ENCODE data around the gene SCARF2.

DNA sequence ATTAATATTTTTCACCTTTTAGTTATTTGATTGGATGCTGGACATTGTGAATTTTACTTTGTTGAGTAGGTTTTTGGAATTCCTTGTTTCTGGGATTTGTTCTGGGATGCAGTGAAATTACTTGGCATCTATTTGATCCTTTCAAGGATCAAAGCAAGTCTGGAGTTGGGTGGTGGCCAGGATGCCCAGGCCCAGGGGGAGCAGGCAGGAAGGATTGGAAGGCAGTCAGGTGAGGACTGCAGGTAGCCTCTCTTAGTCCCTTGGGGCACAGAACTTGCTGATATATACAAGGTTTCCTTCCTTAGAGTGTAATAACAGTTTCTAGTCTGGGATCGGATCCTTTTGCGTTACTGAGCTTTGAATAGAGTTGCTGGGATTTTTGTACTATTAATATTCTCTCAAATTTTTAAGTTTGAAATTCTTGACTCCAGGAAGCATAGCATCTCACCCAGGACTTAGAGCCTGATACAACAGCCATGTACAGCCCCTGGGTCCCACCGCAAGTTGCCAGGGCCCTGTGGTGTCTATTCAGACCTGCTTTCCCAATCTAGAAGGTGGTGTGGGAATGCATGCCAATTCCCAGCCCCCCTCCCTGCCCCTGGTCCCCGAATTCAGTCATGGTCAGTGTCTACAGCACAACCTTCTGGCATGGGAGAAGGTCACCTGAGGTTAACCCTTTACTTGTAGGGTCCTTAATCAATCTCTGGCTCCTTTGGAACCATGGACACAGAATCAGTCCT, 37.6 kb downstream of the SCARF2 start:
- TF ChIP-seq, protein P1, sequence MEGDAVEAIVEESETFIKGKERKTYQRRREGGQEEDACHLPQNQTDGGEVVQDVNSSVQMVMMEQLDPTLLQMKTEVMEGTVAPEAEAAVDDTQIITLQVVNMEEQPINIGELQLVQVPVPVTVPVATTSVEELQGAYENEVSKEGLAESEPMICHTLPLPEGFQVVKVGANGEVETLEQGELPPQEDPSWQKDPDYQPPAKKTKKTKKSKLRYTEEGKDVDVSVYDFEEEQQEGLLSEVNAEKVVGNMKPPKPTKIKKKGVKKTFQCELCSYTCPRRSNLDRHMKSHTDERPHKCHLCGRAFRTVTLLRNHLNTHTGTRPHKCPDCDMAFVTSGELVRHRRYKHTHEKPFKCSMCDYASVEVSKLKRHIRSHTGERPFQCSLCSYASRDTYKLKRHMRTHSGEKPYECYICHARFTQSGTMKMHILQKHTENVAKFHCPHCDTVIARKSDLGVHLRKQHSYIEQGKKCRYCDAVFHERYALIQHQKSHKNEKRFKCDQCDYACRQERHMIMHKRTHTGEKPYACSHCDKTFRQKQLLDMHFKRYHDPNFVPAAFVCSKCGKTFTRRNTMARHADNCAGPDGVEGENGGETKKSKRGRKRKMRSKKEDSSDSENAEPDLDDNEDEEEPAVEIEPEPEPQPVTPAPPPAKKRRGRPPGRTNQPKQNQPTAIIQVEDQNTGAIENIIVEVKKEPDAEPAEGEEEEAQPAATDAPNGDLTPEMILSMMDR (IDR thresholded peaks at IDR 0.05; ENCODE audit: borderline replicate concordance, extremely low read depth, low read length, poor library complexity, severe bottlenecking): no peak
- no peak for TF ChIP-seq EZH2 (IDR thresholded peaks at IDR 0.05; ENCODE audit: borderline replicate concordance, low read depth, low read length, severe bottlenecking)
